Measurements from ENCODE around the gene COL2A1. TPM values are rescaled to one million over a fixed set of nuclear protein-coding genes. Genes with fewer than 3 reads are reported as not detected.

COL2A1 gene
- total and polyA plus RNA-seq, 4 donors = 0.05 to 8.7 (median 0.15) TPM; not detected in 1

GRCh38 chr12:48051681-48052080 lies 47.4 kb upstream of the COL2A1 start:
- WGBS, 2 donors = 99 to 100% methylated on average over 2 of the region's 2 CpGs
- Histone ChIP-seq H3K9ac (ENCODE audit: insufficient read depth in 1 of 2, low read length in 2 of 2) (no peak overlapping the region), H3K4me3 (no peak overlapping the region), H3K4me1 (ENCODE audit: control insufficient read depth in 5 of 5, insufficient read depth in 5 of 5, low read length in 5 of 5) (peaks cover 0 to 12% (median 0%) of the 10 kb centered on the region in 5 donors), H3K27me3 (ENCODE audit: control insufficient read depth in 3 of 3, insufficient read depth in 3 of 3, low read length in 2 of 3) (no peaks in the 10 kb centered on the region), H3K27ac (ENCODE audit: low read depth in 1 of 2, low read length in 1 of 2) (no peak overlapping the region), H3K9me3 (ENCODE audit: control insufficient read depth in 4 of 4, insufficient read depth in 3 of 4, low read length in 3 of 4) (no peaks in the 10 kb centered on the region), H3K36me3 (ENCODE audit: control insufficient read depth in 4 of 4, insufficient read depth in 4 of 4, low read length in 4 of 4) (peaks cover 7 to 20% (median 14%) of the 10 kb centered on the region in 4 donors)
- DNase-seq (no peak), ATAC-seq (ENCODE audit: insufficient read depth, low FRiP score) (no peak)
- no peak for TF ChIP-seq CTCF (IDR thresholded peaks at IDR 0.05; ENCODE audit: control extremely low read depth, extremely low read depth)

DNA sequence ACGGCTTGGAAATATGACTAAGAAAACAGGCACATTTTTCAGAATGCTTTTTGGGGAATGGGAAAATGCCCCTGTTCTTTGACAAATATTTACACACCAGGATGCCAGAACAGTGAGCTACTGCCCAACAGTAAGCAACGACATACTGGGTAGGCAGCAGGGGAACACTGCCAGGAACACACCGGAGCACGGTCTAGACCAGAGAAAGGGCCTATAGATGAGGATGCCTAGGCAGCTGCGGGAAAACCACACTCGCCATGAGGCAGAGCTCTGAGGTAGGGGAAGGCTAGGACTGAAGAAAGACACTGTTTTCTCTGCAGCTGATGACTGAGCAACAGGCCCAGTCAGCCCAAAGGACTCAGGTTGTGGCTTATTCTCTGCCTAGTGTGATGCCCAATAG lies 45.9 kb upstream of the COL2A1 start:
- Histone ChIP-seq H3K9ac (ENCODE audit: insufficient read depth in 1 of 2, low read length in 2 of 2) (no peak overlapping the region), H3K4me1 (ENCODE audit: control insufficient read depth in 5 of 5, insufficient read depth in 5 of 5, low read length in 5 of 5) (peaks cover 0 to 12% (median 0%) of the 10 kb centered on the region in 5 donors), H3K36me3 (ENCODE audit: control insufficient read depth in 4 of 4, insufficient read depth in 4 of 4, low read length in 4 of 4) (peaks cover 12 to 28% (median 23%) of the 10 kb centered on the region in 4 donors), H3K4me3 (no peak overlapping the region), H3K9me3 (ENCODE audit: control insufficient read depth in 4 of 4, insufficient read depth in 3 of 4, low read length in 3 of 4) (no peaks in the 10 kb centered on the region), H3K27me3 (ENCODE audit: control insufficient read depth in 3 of 3, insufficient read depth in 3 of 3, low read length in 2 of 3) (no peaks in the 10 kb centered on the region), H3K27ac (ENCODE audit: low read depth in 1 of 2, low read length in 1 of 2) (no peak overlapping the region)
- ATAC-seq (ENCODE audit: insufficient read depth, low FRiP score) = no peak
- TF ChIP-seq CTCF (IDR thresholded peaks at IDR 0.05; ENCODE audit: control extremely low read depth, extremely low read depth) = no peak
- DNase-seq = no peak
- 93 to 97% methylated on average over 6 of the region's 6 CpGs for WGBS, 2 donors

DNA sequence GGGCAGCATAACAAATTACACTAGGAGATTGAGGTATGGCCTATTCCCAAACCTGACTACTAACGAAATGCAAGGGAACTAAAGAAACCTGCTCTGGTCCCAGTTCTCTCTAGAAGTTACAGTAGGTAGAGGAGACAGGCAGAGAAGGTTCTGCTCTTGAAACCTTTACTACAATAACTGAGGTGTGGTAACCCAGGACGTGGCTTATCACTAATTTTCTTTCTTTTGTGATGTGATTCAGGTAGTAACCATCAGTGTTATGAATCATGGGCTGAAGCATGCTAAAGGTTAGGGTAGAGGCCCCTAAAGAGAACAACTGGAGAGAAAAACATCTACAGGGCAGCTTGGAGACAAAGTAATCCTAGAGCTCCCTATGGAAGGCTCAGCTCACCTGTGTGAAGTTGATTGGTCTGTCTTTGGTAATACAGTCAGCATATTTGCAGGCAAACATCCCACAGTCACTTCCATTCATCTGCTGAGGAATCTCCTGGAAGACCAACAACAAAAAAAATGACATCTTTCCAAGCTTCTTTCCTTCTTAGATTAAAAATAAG lies 41.8 kb upstream of the COL2A1 start:
- Histone ChIP-seq H3K4me3 (no peak overlapping the region), H3K9ac (ENCODE audit: insufficient read depth in 1 of 2, low read length in 2 of 2) (no peak overlapping the region), H3K36me3 (ENCODE audit: control insufficient read depth in 4 of 4, insufficient read depth in 4 of 4, low read length in 4 of 4) (peaks cover 19 to 33% (median 27%) of the 10 kb centered on the region in 4 donors), H3K27ac (ENCODE audit: low read depth in 1 of 2, low read length in 1 of 2) (no peak overlapping the region), H3K27me3 (ENCODE audit: control insufficient read depth in 3 of 3, insufficient read depth in 3 of 3, low read length in 2 of 3) (no peaks in the 10 kb centered on the region), H3K4me1 (ENCODE audit: control insufficient read depth in 5 of 5, insufficient read depth in 5 of 5, low read length in 5 of 5) (no peaks in the 10 kb centered on the region), H3K9me3 (ENCODE audit: control insufficient read depth in 4 of 4, insufficient read depth in 3 of 4, low read length in 3 of 4) (no peaks in the 10 kb centered on the region)
- ATAC-seq (ENCODE audit: insufficient read depth, low FRiP score) (no peak), DNase-seq (no peak)
- TF ChIP-seq CTCF (IDR thresholded peaks at IDR 0.05; ENCODE audit: control extremely low read depth, extremely low read depth) = no peak
- WGBS, 2 donors = 94 to 98% methylated on average over 2 of the region's 2 CpGs

All from lung (tissue), 12 donors.